ENCODE data around the gene GPR61.

The GPR61 gene

GRCh38 chr1:109547463-109548320, 8.0 kb downstream of the GPR61 start:
- no peaks in the 10 kb centered on the region for H3K9me3 ChIP-seq (ENCODE audit: control insufficient read depth in 5 of 5, low read length in 5 of 5)
- H3K36me3 ChIP-seq (ENCODE audit: control insufficient read depth in 5 of 5, insufficient read depth in 5 of 5, low read length in 5 of 5): no peaks in the 10 kb centered on the region
- peak overlapping the region; percentile 49 to 99 (median 97) for H3K9ac ChIP-seq (ENCODE audit: low read length in 5 of 5)
- peak overlapping the region; percentile 94 to 98 (median 97) for H3K4me3 ChIP-seq (ENCODE audit: low read depth in 1 of 5, low read length in 5 of 5)
- peaks cover 0 to 3% (median 0%) of the 10 kb centered on the region in 5 donors for H3K27me3 ChIP-seq (ENCODE audit: control insufficient read depth in 5 of 5, insufficient read depth in 4 of 5, low read length in 5 of 5)
- peaks cover 2 to 37% (median 35%) of the 10 kb centered on the region in 5 donors for H3K4me1 ChIP-seq (ENCODE audit: control insufficient read depth in 5 of 5, insufficient read depth in 5 of 5, low read length in 5 of 5)
- H3K27ac ChIP-seq (ENCODE audit: low read depth, low read length): peak overlapping the region; percentile 98

GRCh38 chr1:109548321-109549267, 8.9 kb downstream of the GPR61 start, which contains the start of gene GNAI3:
Gene GNAI3, plus strand, starts transcription at chr1:109548615. Its CDS starts 106 bp downstream, at chr1:109548721.
- Histone ChIP-seq H3K9ac (ENCODE audit: low read length in 5 of 5) (peak within 1 kb of the TSS; percentile 71 to 99 (median 97)), H3K9me3 (ENCODE audit: control insufficient read depth in 5 of 5, low read length in 5 of 5) (no peaks in the 10 kb centered on the region), H3K27me3 (ENCODE audit: control insufficient read depth in 5 of 5, insufficient read depth in 4 of 5, low read length in 5 of 5) (peaks cover 0 to 3% (median 0%) of the 10 kb centered on the region in 5 donors), H3K36me3 (ENCODE audit: control insufficient read depth in 5 of 5, insufficient read depth in 5 of 5, low read length in 5 of 5) (no peaks in the 10 kb centered on the region), H3K27ac (ENCODE audit: low read depth, low read length) (peak within 1 kb of the TSS; percentile 98), H3K4me3 (ENCODE audit: low read depth in 1 of 5, low read length in 5 of 5) (peak within 1 kb of the TSS; percentile 94 to 98 (median 97)), H3K4me1 (ENCODE audit: control insufficient read depth in 5 of 5, insufficient read depth in 5 of 5, low read length in 5 of 5) (peaks cover 2 to 46% (median 35%) of the 10 kb centered on the region in 5 donors)

- Histone ChIP-seq H3K36me3 (ENCODE audit: control insufficient read depth in 5 of 5, insufficient read depth in 5 of 5, low read length in 5 of 5) (no peaks in the 10 kb centered on the region), H3K4me1 (ENCODE audit: control insufficient read depth in 5 of 5, insufficient read depth in 5 of 5, low read length in 5 of 5) (peaks cover 0 to 44% (median 17%) of the 10 kb centered on the region in 5 donors), H3K27me3 (ENCODE audit: control insufficient read depth in 5 of 5, insufficient read depth in 4 of 5, low read length in 5 of 5) (no peaks in the 10 kb centered on the region), H3K9me3 (ENCODE audit: control insufficient read depth in 5 of 5, low read length in 5 of 5) (no peaks in the 10 kb centered on the region), H3K9ac (ENCODE audit: low read length in 5 of 5) (no peak overlapping the region), H3K27ac (ENCODE audit: low read depth, low read length) (no peak overlapping the region), H3K4me3 (ENCODE audit: low read depth in 1 of 5, low read length in 5 of 5) (no peak overlapping the region)
These were observed 16.9 kb downstream of the GPR61 start for GRCh38 chr1:109556563-109556962.

- Histone ChIP-seq H3K9me3 (ENCODE audit: control insufficient read depth in 5 of 5, low read length in 5 of 5) (no peaks in the 10 kb centered on the region), H3K27me3 (ENCODE audit: control insufficient read depth in 5 of 5, insufficient read depth in 4 of 5, low read length in 5 of 5) (no peaks in the 10 kb centered on the region), H3K27ac (ENCODE audit: low read depth, low read length) (no peak overlapping the region), H3K4me1 (ENCODE audit: control insufficient read depth in 5 of 5, insufficient read depth in 5 of 5, low read length in 5 of 5) (peaks cover 0 to 48% (median 22%) of the 10 kb centered on the region in 5 donors), H3K4me3 (ENCODE audit: low read depth in 1 of 5, low read length in 5 of 5) (no peak overlapping the region), H3K9ac (ENCODE audit: low read length in 5 of 5) (no peak overlapping the region), H3K36me3 (ENCODE audit: control insufficient read depth in 5 of 5, insufficient read depth in 5 of 5, low read length in 5 of 5) (no peaks in the 10 kb centered on the region)
These were observed 17.8 kb downstream of the GPR61 start for GRCh38 chr1:109557520-109557919.

- peaks cover 0 to 53% (median 26%) of the 10 kb centered on the region in 5 donors for H3K4me1 ChIP-seq (ENCODE audit: control insufficient read depth in 5 of 5, insufficient read depth in 5 of 5, low read length in 5 of 5)
- no peak overlapping the region for H3K9ac ChIP-seq (ENCODE audit: low read length in 5 of 5)
- H3K27me3 ChIP-seq (ENCODE audit: control insufficient read depth in 5 of 5, insufficient read depth in 4 of 5, low read length in 5 of 5): no peaks in the 10 kb centered on the region
- H3K27ac ChIP-seq (ENCODE audit: low read depth, low read length): no peak overlapping the region
- H3K36me3 ChIP-seq (ENCODE audit: control insufficient read depth in 5 of 5, insufficient read depth in 5 of 5, low read length in 5 of 5): no peaks in the 10 kb centered on the region
- H3K9me3 ChIP-seq (ENCODE audit: control insufficient read depth in 5 of 5, low read length in 5 of 5): no peaks in the 10 kb centered on the region
- no peak overlapping the region for H3K4me3 ChIP-seq (ENCODE audit: low read depth in 1 of 5, low read length in 5 of 5)
These were observed 20.3 kb downstream of the GPR61 start for GRCh38 chr1:109559995-109560394.

- H3K4me3 ChIP-seq (ENCODE audit: low read depth in 1 of 5, low read length in 5 of 5): no peak overlapping the region
- no peaks in the 10 kb centered on the region for H3K36me3 ChIP-seq (ENCODE audit: control insufficient read depth in 5 of 5, insufficient read depth in 5 of 5, low read length in 5 of 5)
- no peaks in the 10 kb centered on the region for H3K9me3 ChIP-seq (ENCODE audit: control insufficient read depth in 5 of 5, low read length in 5 of 5)
- H3K9ac ChIP-seq (ENCODE audit: low read length in 5 of 5): no peak overlapping the region
- H3K27ac ChIP-seq (ENCODE audit: low read depth, low read length): no peak overlapping the region
- H3K27me3 ChIP-seq (ENCODE audit: control insufficient read depth in 5 of 5, insufficient read depth in 4 of 5, low read length in 5 of 5): no peaks in the 10 kb centered on the region
- peaks cover 0 to 39% (median 32%) of the 10 kb centered on the region in 5 donors for H3K4me1 ChIP-seq (ENCODE audit: control insufficient read depth in 5 of 5, insufficient read depth in 5 of 5, low read length in 5 of 5)
These were observed 24.7 kb downstream of the GPR61 start for GRCh38 chr1:109564194-109564878.

GRCh38 chr1:109565241-109565640, 25.6 kb downstream of the GPR61 start:
- Histone ChIP-seq H3K27me3 (ENCODE audit: control insufficient read depth in 5 of 5, insufficient read depth in 4 of 5, low read length in 5 of 5) (no peaks in the 10 kb centered on the region), H3K27ac (ENCODE audit: low read depth, low read length) (no peak overlapping the region), H3K4me1 (ENCODE audit: control insufficient read depth in 5 of 5, insufficient read depth in 5 of 5, low read length in 5 of 5) (peaks cover 0 to 39% (median 33%) of the 10 kb centered on the region in 5 donors), H3K9me3 (ENCODE audit: control insufficient read depth in 5 of 5, low read length in 5 of 5) (no peaks in the 10 kb centered on the region), H3K4me3 (ENCODE audit: low read depth in 1 of 5, low read length in 5 of 5) (no peak overlapping the region), H3K36me3 (ENCODE audit: control insufficient read depth in 5 of 5, insufficient read depth in 5 of 5, low read length in 5 of 5) (no peaks in the 10 kb centered on the region), H3K9ac (ENCODE audit: low read length in 5 of 5) (no peak overlapping the region)

- Histone ChIP-seq H3K27ac (ENCODE audit: low read depth, low read length) (no peak overlapping the region), H3K4me3 (ENCODE audit: low read depth in 1 of 5, low read length in 5 of 5) (no peak overlapping the region), H3K9me3 (ENCODE audit: control insufficient read depth in 5 of 5, low read length in 5 of 5) (no peaks in the 10 kb centered on the region), H3K36me3 (ENCODE audit: control insufficient read depth in 5 of 5, insufficient read depth in 5 of 5, low read length in 5 of 5) (no peaks in the 10 kb centered on the region), H3K4me1 (ENCODE audit: control insufficient read depth in 5 of 5, insufficient read depth in 5 of 5, low read length in 5 of 5) (peaks cover 0 to 35% (median 32%) of the 10 kb centered on the region in 5 donors), H3K27me3 (ENCODE audit: control insufficient read depth in 5 of 5, insufficient read depth in 4 of 5, low read length in 5 of 5) (no peaks in the 10 kb centered on the region), H3K9ac (ENCODE audit: low read length in 5 of 5) (no peak overlapping the region)
These were observed 27.3 kb downstream of the GPR61 start for GRCh38 chr1:109566982-109567381.

- no peak overlapping the region for H3K4me3 ChIP-seq (ENCODE audit: low read depth in 1 of 5, low read length in 5 of 5)
- peaks cover 0 to 30% (median 27%) of the 10 kb centered on the region in 5 donors for H3K4me1 ChIP-seq (ENCODE audit: control insufficient read depth in 5 of 5, insufficient read depth in 5 of 5, low read length in 5 of 5)
- H3K36me3 ChIP-seq (ENCODE audit: control insufficient read depth in 5 of 5, insufficient read depth in 5 of 5, low read length in 5 of 5): no peaks in the 10 kb centered on the region
- H3K9me3 ChIP-seq (ENCODE audit: control insufficient read depth in 5 of 5, low read length in 5 of 5): no peaks in the 10 kb centered on the region
- H3K9ac ChIP-seq (ENCODE audit: low read length in 5 of 5): no peak overlapping the region
- H3K27ac ChIP-seq (ENCODE audit: low read depth, low read length): no peak overlapping the region
- H3K27me3 ChIP-seq (ENCODE audit: control insufficient read depth in 5 of 5, insufficient read depth in 4 of 5, low read length in 5 of 5): no peaks in the 10 kb centered on the region
These were observed 28.4 kb downstream of the GPR61 start for GRCh38 chr1:109567877-109568672.

Data from subcutaneous abdominal adipose tissue (tissue), 5 donors.